ENCODE results near the gene TMEM143.

DNA sequence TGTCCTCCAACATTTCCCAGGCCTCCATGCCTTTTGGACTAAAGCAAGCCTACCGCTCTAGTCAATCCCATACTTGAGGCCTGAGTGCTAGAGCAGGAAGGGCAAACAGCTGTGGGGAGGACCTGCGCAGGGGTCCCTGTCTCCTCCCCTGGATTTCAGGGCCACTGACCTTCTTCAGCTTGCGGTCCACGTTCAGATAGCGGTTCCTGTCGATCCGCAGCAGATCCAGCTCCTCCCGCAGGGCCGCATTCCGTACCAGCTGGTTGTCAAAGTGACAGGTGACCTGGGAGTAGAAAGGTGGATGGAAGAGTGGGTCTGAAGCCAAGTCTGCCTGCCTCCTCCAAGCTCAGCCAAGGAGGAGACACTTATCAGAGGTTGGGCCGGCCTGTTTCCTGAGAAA lies 52.4 kb downstream of the TMEM143 start:
- TF ChIP-seq, protein P1, sequence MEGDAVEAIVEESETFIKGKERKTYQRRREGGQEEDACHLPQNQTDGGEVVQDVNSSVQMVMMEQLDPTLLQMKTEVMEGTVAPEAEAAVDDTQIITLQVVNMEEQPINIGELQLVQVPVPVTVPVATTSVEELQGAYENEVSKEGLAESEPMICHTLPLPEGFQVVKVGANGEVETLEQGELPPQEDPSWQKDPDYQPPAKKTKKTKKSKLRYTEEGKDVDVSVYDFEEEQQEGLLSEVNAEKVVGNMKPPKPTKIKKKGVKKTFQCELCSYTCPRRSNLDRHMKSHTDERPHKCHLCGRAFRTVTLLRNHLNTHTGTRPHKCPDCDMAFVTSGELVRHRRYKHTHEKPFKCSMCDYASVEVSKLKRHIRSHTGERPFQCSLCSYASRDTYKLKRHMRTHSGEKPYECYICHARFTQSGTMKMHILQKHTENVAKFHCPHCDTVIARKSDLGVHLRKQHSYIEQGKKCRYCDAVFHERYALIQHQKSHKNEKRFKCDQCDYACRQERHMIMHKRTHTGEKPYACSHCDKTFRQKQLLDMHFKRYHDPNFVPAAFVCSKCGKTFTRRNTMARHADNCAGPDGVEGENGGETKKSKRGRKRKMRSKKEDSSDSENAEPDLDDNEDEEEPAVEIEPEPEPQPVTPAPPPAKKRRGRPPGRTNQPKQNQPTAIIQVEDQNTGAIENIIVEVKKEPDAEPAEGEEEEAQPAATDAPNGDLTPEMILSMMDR (IDR thresholded peaks at IDR 0.05; ENCODE audit: low read depth, low read length, poor library complexity, severe bottlenecking): no peak
- TF ChIP-seq EZH2phosphoT487 (IDR thresholded peaks at IDR 0.05; ENCODE audit: borderline replicate concordance, low read length): no peak
